Endothelial cell (in vitro differentiated cells): Measurements from ENCODE around the gene FMOD. TPM values are rescaled to one million over a fixed set of nuclear protein-coding genes. Genes with fewer than 3 reads are reported as not detected.
A peak's percentile ranks its signal among the peaks of the same experiment; 100 is the strongest.

Source experiments
- DNase-seq: peaks from one replicate; pipeline ENCODE4 v3.0.0; 2021; ENCODE audit warnings: low spot score
- H3K27ac Mint-ChIP-seq: one replicate; pipeline ENCODE4 v1.8.0; 2021; ENCODE audit warnings: mixed read lengths, inconsistent platforms; ENCODE audit not compliant: unreplicated experiment
- H3K27me3 Mint-ChIP-seq: one replicate; pipeline ENCODE4 v1.8.0; 2021; ENCODE audit warnings: mild to moderate bottlenecking, moderate library complexity, mixed read lengths, inconsistent platforms; ENCODE audit not compliant: unreplicated experiment
- H3K36me3 Mint-ChIP-seq: one replicate; pipeline ENCODE4 v1.8.0; 2021; ENCODE audit warnings: mild to moderate bottlenecking, low read depth, mixed read lengths, inconsistent platforms; ENCODE audit not compliant: unreplicated experiment
- H3K4me1 Mint-ChIP-seq: one replicate; pipeline ENCODE4 v1.8.0; 2021; ENCODE audit warnings: mild to moderate bottlenecking, mixed read lengths, inconsistent platforms; ENCODE audit not compliant: unreplicated experiment
- H3K4me3 Mint-ChIP-seq: one replicate; pipeline ENCODE4 v1.8.0; 2021; ENCODE audit warnings: mild to moderate bottlenecking, mixed read lengths, inconsistent platforms; ENCODE audit not compliant: unreplicated experiment
- H3K9me3 Mint-ChIP-seq: one replicate; pipeline ENCODE4 v1.8.0; 2021; ENCODE audit warnings: mixed read lengths, inconsistent platforms; ENCODE audit not compliant: unreplicated experiment
- CTCF ChIP-seq: fragments of 200-600 bp; sonication (generic); IDR thresholded peaks from one replicate; pipeline ENCODE4 v1.5.0; 2021; ENCODE audit warnings: antibody characterized with exemption; ENCODE audit not compliant: unreplicated experiment
- total RNA-seq: library from RNA; stranded (reverse); fragmentation: NEBNext Ultra II Directional; extraction: Animal tissue kit (Norgen Biotek cat#: 25700); gene quantifications from one replicate; pipeline ENCODE4 v1.2.1, GENCODE V29; 2021; ENCODE audit not compliant: unreplicated experiment

Gene FMOD
- total RNA-seq, 1 donor from 2014 or later = not detected

- Mint-ChIP-seq H3K9me3 (no peaks in the 10 kb centered on the region), H3K4me3 (no peak overlapping the region), H3K27me3 (peaks cover 1% of the 10 kb centered on the region), H3K27ac (no peak overlapping the region), H3K4me1 (peaks cover 7% of the 10 kb centered on the region), H3K36me3 (no peaks in the 10 kb centered on the region)
- no peak for DNase-seq
- TF ChIP-seq CTCF = no peak
Observed at GRCh38 chr1:203336097-203336496, 14.8 kb downstream of the FMOD start.

GRCh38 chr1:203335503-203335902 lies 15.4 kb downstream of the FMOD start:
- Mint-ChIP-seq H3K4me1 (peaks cover 7% of the 10 kb centered on the region), H3K27me3 (peaks cover 1% of the 10 kb centered on the region), H3K36me3 (no peaks in the 10 kb centered on the region), H3K9me3 (no peaks in the 10 kb centered on the region), H3K27ac (no peak overlapping the region), H3K4me3 (no peak overlapping the region)
- no peak for DNase-seq
- no peak for TF ChIP-seq CTCF

- Mint-ChIP-seq H3K4me1 (peaks cover 19% of the 10 kb centered on the region), H3K27me3 (peaks cover 8% of the 10 kb centered on the region), H3K36me3 (no peaks in the 10 kb centered on the region), H3K27ac (no peak overlapping the region), H3K9me3 (no peaks in the 10 kb centered on the region), H3K4me3 (no peak overlapping the region)
- TF ChIP-seq CTCF = no peak
- no peak for DNase-seq
Observed at GRCh38 chr1:203331224-203331623, 19.7 kb downstream of the FMOD start.

GRCh38 chr1:203328714-203329122 lies 22.2 kb downstream of the FMOD start:
- H3K4me3 Mint-ChIP-seq = no peak overlapping the region
- no peak for DNase-seq
- H3K4me1 Mint-ChIP-seq = peaks cover 39% of the 10 kb centered on the region
- peaks cover 7% of the 10 kb centered on the region for H3K27me3 Mint-ChIP-seq
- H3K9me3 Mint-ChIP-seq = no peaks in the 10 kb centered on the region
- H3K36me3 Mint-ChIP-seq = no peaks in the 10 kb centered on the region
- no peak overlapping the region for H3K27ac Mint-ChIP-seq
- TF ChIP-seq CTCF = no peak

- no peak for DNase-seq
- no peaks in the 10 kb centered on the region for H3K36me3 Mint-ChIP-seq
- H3K4me1 Mint-ChIP-seq = peaks cover 48% of the 10 kb centered on the region
- H3K27me3 Mint-ChIP-seq = peaks cover 7% of the 10 kb centered on the region
- peak overlapping the region; percentile 84 for H3K4me3 Mint-ChIP-seq
- H3K9me3 Mint-ChIP-seq = no peaks in the 10 kb centered on the region
- peak overlapping the region; percentile 65 for H3K27ac Mint-ChIP-seq
- no peak for TF ChIP-seq CTCF
Observed at GRCh38 chr1:203327684-203328457, 23.1 kb downstream of the FMOD start.
